ENCODE results near the gene TEX47.

GRCh38 chr7:88801046-88801445, 5.5 kb upstream of the TEX47 start:
- TF ChIP-seq CTCF (IDR thresholded peaks at IDR 0.05; ENCODE audit: low read depth, low read length) (no peak), MYC (IDR thresholded peaks at IDR 0.05; ENCODE audit: low read depth, low read length) (no peak), POLR2A (IDR thresholded peaks at IDR 0.05; ENCODE audit: extremely low read depth, insufficient read length) (no peak)

Measured in NB4 (cell line).